Smooth muscle cell (in vitro differentiated cells): Measurements from ENCODE around the gene CR1L. TPM values are rescaled to one million over a fixed set of nuclear protein-coding genes. Genes with fewer than 3 reads are reported as not detected.
A peak's percentile ranks its signal among the peaks of the same experiment; 100 is the strongest.
"Not testable (repeated sequence)": the region's sequence is repeated elsewhere in the genome, so short reads cannot be mapped to it uniquely, and the experiment has no call there.

ENCODE experiments used
- DNase-seq: peaks from one replicate; lab custom pipeline; 2025; ENCODE audit not compliant: unreplicated experiment; lab: John Stamatoyannopoulos, UW
- H2AFZ ChIP-seq: fragments of 200-600 bp; sonication (generic); 2 replicates; pipeline ENCODE4 v1.6.0; 2016; ENCODE audit warnings: antibody characterized with exemption, low read depth, mild to moderate bottlenecking
- H3F3A ChIP-seq: fragments of 200-600 bp; sonication (generic); 2 replicates; pipeline ENCODE4 v1.6.0; 2017; ENCODE audit warnings: antibody characterized with exemption, low read depth
- H3K27ac ChIP-seq: fragments of 200-600 bp; sonication (generic); 2 replicates; pipeline ENCODE4 v1.5.1; 2016; ENCODE audit warnings: low read depth, mild to moderate bottlenecking
- H3K27me3 ChIP-seq: fragments of 200-600 bp; sonication (generic); 2 replicates; pipeline ENCODE4 v1.6.1; 2016; ENCODE audit warnings: low read depth, mild to moderate bottlenecking
- H3K36me3 ChIP-seq: fragments of 200-600 bp; sonication (generic); 2 replicates; pipeline ENCODE4 v1.5.1; 2016; ENCODE audit warnings: low read depth
- H3K4me1 ChIP-seq: fragments of 200-600 bp; sonication (generic); 2 replicates; pipeline ENCODE4 v1.5.1; 2016; ENCODE audit warnings: low read depth
- H3K4me2 ChIP-seq: fragments of 200-600 bp; sonication (generic); 2 replicates; pipeline ENCODE4 v1.6.0; 2016; ENCODE audit warnings: mild to moderate bottlenecking
- H3K4me3 ChIP-seq: fragments of 200-600 bp; sonication (generic); 2 replicates; pipeline ENCODE4 v1.5.1; 2016; ENCODE audit warnings: mild to moderate bottlenecking
- H3K79me2 ChIP-seq: fragments of 200-600 bp; sonication (generic); 2 replicates; pipeline ENCODE4 v1.6.0; 2016; ENCODE audit warnings: low read depth, mild to moderate bottlenecking
- H3K9ac ChIP-seq: fragments of 200-600 bp; sonication (generic); 2 replicates; pipeline ENCODE4 v1.6.0; 2016; ENCODE audit warnings: low read depth
- H3K9me3 ChIP-seq: fragments of 200-600 bp; sonication (generic); replicated peaks from 2 replicates; pipeline ENCODE4 v1.5.1; 2016; ENCODE audit warnings: low read depth
- H4K20me1 ChIP-seq: fragments of 200-600 bp; sonication (generic); 2 replicates; pipeline ENCODE4 v1.6.0; 2016; ENCODE audit warnings: low read depth
- CTCF ChIP-seq: fragments of 200-600 bp; sonication (generic); IDR thresholded peaks from 2 replicates; pipeline ENCODE4 v1.5.1; 2017; ENCODE audit warnings: borderline replicate concordance, mild to moderate bottlenecking, antibody characterized with exemption; ENCODE audit not compliant: insufficient read depth, poor library complexity, severe bottlenecking
- WGBS: methylation state at CpG from one replicate; pipeline ENCODE4 v1.1.7; 2016; ENCODE audit warnings: low lambda C conversion rate; 5-methylcytosine and 5-hydroxymethylcytosine counted together
- polyA plus RNA-seq: library from polyadenylated mRNA; unstranded; fragments of >200 nt; fragmentation: Nextera tagmentation; extraction: Ambion mirVana; gene quantifications from 2 replicates; pipeline ENCODE4 v1.2.1, GENCODE V29; 2016
- total RNA-seq: library from RNA; depleted of rRNA; stranded (reverse); fragments of >200 nt; gene quantifications from 2 replicates; pipeline ENCODE4 v1.2.3, GENCODE V29; 2014

The CR1L gene
- total and polyA plus RNA-seq, 2 experiments from 2014 or later: 0.95 TPM; not detected in 1

GRCh38 chr1:207748737-207749528 lies 104.0 kb downstream of the CR1L start:
- Histone ChIP-seq H3K4me2 (no peak overlapping the region), H3K27ac (no peak overlapping the region), H3K9ac (no peak overlapping the region), H2AFZ (no peak overlapping the region), H3K27me3 (no peaks in the 10 kb centered on the region), H3K4me1 (peaks cover 18% of the 10 kb centered on the region), H3K36me3 (no peaks in the 10 kb centered on the region), H3K4me3 (no peak overlapping the region), H4K20me1 (peaks cover 16% of the 10 kb centered on the region), H3K9me3 (no peaks in the 10 kb centered on the region), H3K79me2 (peaks cover 18% of the 10 kb centered on the region), H3F3A (no peaks in the 10 kb centered on the region)
- TF ChIP-seq CTCF: no peak
- WGBS: 45% methylated on average over 2 of the region's 2 CpGs
- DNase-seq: no peak

- peak overlapping the region; percentile 77 for H3K27ac ChIP-seq
- no peaks in the 10 kb centered on the region for H3K36me3 ChIP-seq
- peaks cover 35% of the 10 kb centered on the region for H4K20me1 ChIP-seq
- H3K79me2 ChIP-seq: peaks cover 36% of the 10 kb centered on the region
- peak overlapping the region; percentile 86 for H3K4me3 ChIP-seq
- H3K4me1 ChIP-seq: peaks cover 22% of the 10 kb centered on the region
- H3K9ac ChIP-seq: peak overlapping the region; percentile 34
- peak overlapping the region; percentile 98 for H3K4me2 ChIP-seq
- H2AFZ ChIP-seq: peak overlapping the region; percentile 79
- no peaks in the 10 kb centered on the region for H3K27me3 ChIP-seq
- DNase-seq: no peak
- H3K9me3 ChIP-seq: no peaks in the 10 kb centered on the region
- 57% methylated on average over 5 of the region's 5 CpGs for WGBS
- no peak for TF ChIP-seq CTCF
- H3F3A ChIP-seq: no peaks in the 10 kb centered on the region
Observed at GRCh38 chr1:207750631-207751305, 105.8 kb downstream of the CR1L start.

- Histone ChIP-seq H3K79me2 (peaks cover 43% of the 10 kb centered on the region), H3K4me1 (peaks cover 22% of the 10 kb centered on the region), H4K20me1 (peaks cover 41% of the 10 kb centered on the region), H3K27ac (peak overlapping the region; percentile 77), H3K9ac (peak overlapping the region; percentile 34), H3K4me3 (peak overlapping the region; percentile 86), H2AFZ (peak overlapping the region; percentile 79), H3K4me2 (peak overlapping the region; percentile 98)
- not testable (repeated sequence) for H3F3A ChIP-seq, H3K27me3 ChIP-seq, DNase-seq, H3K9me3 ChIP-seq, H3K36me3 ChIP-seq
- WGBS: 12% methylated on average over 7 of the region's 7 CpGs
Observed at GRCh38 chr1:207751463-207751789, 106.5 kb downstream of the CR1L start.

GRCh38 chr1:207751790-207752455 lies 107.0 kb downstream of the CR1L start, which contains the start of gene CD46:
Gene CD46, plus strand, starts transcription at chr1:207752054. Its CDS starts 159 bp downstream, at chr1:207752213.
- no peak for TF ChIP-seq CTCF
- H3K4me1 ChIP-seq: peaks cover 22% of the 10 kb centered on the region
- no peaks in the 10 kb centered on the region for H3F3A ChIP-seq
- no peaks in the 10 kb centered on the region for H3K9me3 ChIP-seq
- H4K20me1 ChIP-seq: peaks cover 46% of the 10 kb centered on the region
- H2AFZ ChIP-seq: peak within 1 kb of the TSS; percentile 79
- H3K27me3 ChIP-seq: no peaks in the 10 kb centered on the region
- DNase-seq: peak; percentile 73
- peaks cover 46% of the 10 kb centered on the region for H3K79me2 ChIP-seq
- H3K9ac ChIP-seq: peak within 1 kb of the TSS; percentile 64
- WGBS: 1% methylated on average over 53 of the region's 55 CpGs
- H3K36me3 ChIP-seq: no peaks in the 10 kb centered on the region
- peak within 1 kb of the TSS; percentile 77 for H3K27ac ChIP-seq
- H3K4me3 ChIP-seq: peak within 1 kb of the TSS; percentile 86
- peak within 1 kb of the TSS; percentile 98 for H3K4me2 ChIP-seq
